Activated CD4-positive, alpha-beta T cell treated with anti-CD3 and anti-CD28 coated beads, Interleukin-2, amount 10 ng/mL, durations not matched to agents 7 days and 5 days (primary cell): Measurements from ENCODE around the gene LMX1B. TPM values are rescaled to one million over a fixed set of nuclear protein-coding genes. Genes with fewer than 3 reads are reported as not detected.

ENCODE experiments used
- CTCF ChIA-PET: fragments of 350-600 bp; sonication (Branson Sonifier 250); formaldehyde crosslinking; loops from one replicate; lab custom pipeline; 2021; ENCODE audit warnings: antibody characterized with exemption; lab: Charles Lee
- POLR2A ChIA-PET: fragments of 350-600 bp; sonication (Branson Sonifier 250); formaldehyde crosslinking; loops from one replicate; lab custom pipeline; 2021; ENCODE audit warnings: antibody characterized with exemption; lab: Charles Lee
- DNase-seq: peaks from one replicate; pipeline ENCODE4 v3.0.0-alpha.2; 2020
- H3K27ac Mint-ChIP-seq: one replicate; pipeline ENCODE4 v1.8.0; 2021; ENCODE audit warnings: mild to moderate bottlenecking, moderate library complexity, mixed read lengths
- H3K27me3 Mint-ChIP-seq: one replicate; pipeline ENCODE4 v1.8.0; 2021; ENCODE audit warnings: mixed read lengths
- H3K36me3 Mint-ChIP-seq: one replicate; pipeline ENCODE4 v1.8.0; 2021; ENCODE audit warnings: low read depth, mixed read lengths
- H3K4me1 Mint-ChIP-seq: one replicate; pipeline ENCODE4 v1.8.0; 2021; ENCODE audit warnings: mixed read lengths
- H3K4me3 Mint-ChIP-seq: one replicate; pipeline ENCODE4 v1.8.0; 2021; ENCODE audit warnings: mild to moderate bottlenecking, moderate library complexity, mixed read lengths
- H3K9me3 Mint-ChIP-seq: one replicate; pipeline ENCODE4 v1.8.0; 2021; ENCODE audit warnings: mixed read lengths
- total RNA-seq, 2 experiments: library from RNA; stranded (reverse); gene quantifications; one replicate each; pipeline ENCODE4 v1.2.3, GENCODE V29; 2021

Gene LMX1B
- total RNA-seq, 2 experiments from 2014 or later = not detected

GRCh38 chr9:126666155-126666803, 52.6 kb downstream of the LMX1B start:
- H3K36me3 Mint-ChIP-seq = no peaks in the 10 kb centered on the region
- H3K27me3 Mint-ChIP-seq = peaks cover 17% of the 10 kb centered on the region
- CTCF ChIA-PET = interaction anchor here (1.1 kb wide), 2 partner anchors 10 to 12 kb away, joined by 3 to 7 read pairs; no protein-coding TSS in a partner anchor
- H3K4me3 Mint-ChIP-seq = no peak overlapping the region
- POLR2A ChIA-PET = no interaction called here
- no peak overlapping the region for H3K27ac Mint-ChIP-seq
- no peak for DNase-seq
- H3K9me3 Mint-ChIP-seq = no peaks in the 10 kb centered on the region
- no peaks in the 10 kb centered on the region for H3K4me1 Mint-ChIP-seq

GRCh38 chr9:126667190-126668055, 53.7 kb downstream of the LMX1B start:
- H3K4me1 Mint-ChIP-seq = no peaks in the 10 kb centered on the region
- ChIA-PET CTCF (interaction anchor here (1.7 kb wide), 1 partner anchor 40 kb away, joined by 3 read pairs; no protein-coding TSS in a partner anchor), POLR2A (no interaction called here)
- H3K36me3 Mint-ChIP-seq = no peaks in the 10 kb centered on the region
- H3K4me3 Mint-ChIP-seq = no peak overlapping the region
- no peak for DNase-seq
- peaks cover 20% of the 10 kb centered on the region for H3K27me3 Mint-ChIP-seq
- no peaks in the 10 kb centered on the region for H3K9me3 Mint-ChIP-seq
- no peak overlapping the region for H3K27ac Mint-ChIP-seq

GRCh38 chr9:126668058-126668457, 54.3 kb downstream of the LMX1B start:
- H3K9me3 Mint-ChIP-seq = no peaks in the 10 kb centered on the region
- H3K36me3 Mint-ChIP-seq = no peaks in the 10 kb centered on the region
- no peak overlapping the region for H3K27ac Mint-ChIP-seq
- ChIA-PET CTCF (interaction anchor here (1.7 kb wide), 1 partner anchor 39 kb away, joined by 3 read pairs; no protein-coding TSS in a partner anchor), POLR2A (no interaction called here)
- no peak overlapping the region for H3K4me3 Mint-ChIP-seq
- no peaks in the 10 kb centered on the region for H3K4me1 Mint-ChIP-seq
- no peak for DNase-seq
- peaks cover 23% of the 10 kb centered on the region for H3K27me3 Mint-ChIP-seq

- ChIA-PET CTCF (no interaction called here), POLR2A (no interaction called here)
- Mint-ChIP-seq H3K27ac (no peak overlapping the region), H3K4me3 (no peak overlapping the region), H3K27me3 (peaks cover 30% of the 10 kb centered on the region), H3K4me1 (no peaks in the 10 kb centered on the region), H3K9me3 (no peaks in the 10 kb centered on the region), H3K36me3 (no peaks in the 10 kb centered on the region)
- DNase-seq = no peak
These were observed 55.4 kb downstream of the LMX1B start for GRCh38 chr9:126669108-126669507.

- H3K27me3 Mint-ChIP-seq = peaks cover 34% of the 10 kb centered on the region
- no peaks in the 10 kb centered on the region for H3K4me1 Mint-ChIP-seq
- CTCF ChIA-PET = interaction anchor here (0.6 kb wide), 1 partner anchor 64 kb away, joined by 3 read pairs; no protein-coding TSS in a partner anchor
- POLR2A ChIA-PET = no interaction called here
- H3K9me3 Mint-ChIP-seq = no peaks in the 10 kb centered on the region
- no peak overlapping the region for H3K27ac Mint-ChIP-seq
- no peaks in the 10 kb centered on the region for H3K36me3 Mint-ChIP-seq
- no peak overlapping the region for H3K4me3 Mint-ChIP-seq
- no peak for DNase-seq
These were observed 56.5 kb downstream of the LMX1B start for GRCh38 chr9:126670270-126670669.

- POLR2A ChIA-PET = no interaction called here
- no peak for DNase-seq
- CTCF ChIA-PET = interaction anchor here (0.6 to 1.4 kb wide), 3 partner anchors 18 to 896 kb away, joined by 3 to 4 read pairs (median 4); no protein-coding TSS in a partner anchor
- no peaks in the 10 kb centered on the region for H3K36me3 Mint-ChIP-seq
- peaks cover 34% of the 10 kb centered on the region for H3K27me3 Mint-ChIP-seq
- H3K4me3 Mint-ChIP-seq = no peak overlapping the region
- H3K4me1 Mint-ChIP-seq = peaks cover 3% of the 10 kb centered on the region
- H3K9me3 Mint-ChIP-seq = no peaks in the 10 kb centered on the region
- no peak overlapping the region for H3K27ac Mint-ChIP-seq
These were observed 57.7 kb downstream of the LMX1B start for GRCh38 chr9:126671381-126671831.

GRCh38 chr9:126671983-126672382, 58.3 kb downstream of the LMX1B start:
- DNase-seq = no peak
- Mint-ChIP-seq H3K4me3 (no peak overlapping the region), H3K27ac (no peak overlapping the region), H3K36me3 (no peaks in the 10 kb centered on the region), H3K4me1 (peaks cover 3% of the 10 kb centered on the region), H3K27me3 (peaks cover 37% of the 10 kb centered on the region), H3K9me3 (no peaks in the 10 kb centered on the region)
- ChIA-PET POLR2A (no interaction called here), CTCF (interaction anchor here (1.4 kb wide), 1 partner anchor 18 kb away, joined by 4 read pairs; no protein-coding TSS in a partner anchor)

GRCh38 chr9:126672634-126673284, 59.0 kb downstream of the LMX1B start:
- no peak for DNase-seq
- peaks cover 3% of the 10 kb centered on the region for H3K4me1 Mint-ChIP-seq
- peaks cover 45% of the 10 kb centered on the region for H3K27me3 Mint-ChIP-seq
- H3K27ac Mint-ChIP-seq = no peak overlapping the region
- no peak overlapping the region for H3K4me3 Mint-ChIP-seq
- H3K36me3 Mint-ChIP-seq = no peaks in the 10 kb centered on the region
- H3K9me3 Mint-ChIP-seq = no peaks in the 10 kb centered on the region
- POLR2A ChIA-PET = no interaction called here
- CTCF ChIA-PET = interaction anchor here (1.4 kb wide), 1 partner anchor 17 kb away, joined by 4 read pairs; no protein-coding TSS in a partner anchor

- peaks cover 53% of the 10 kb centered on the region for H3K27me3 Mint-ChIP-seq
- H3K27ac Mint-ChIP-seq = no peak overlapping the region
- ChIA-PET POLR2A (no interaction called here), CTCF (interaction anchor here (1.4 kb wide), 1 partner anchor 18 kb away, joined by 3 read pairs; no protein-coding TSS in a partner anchor)
- no peak overlapping the region for H3K4me3 Mint-ChIP-seq
- H3K36me3 Mint-ChIP-seq = no peaks in the 10 kb centered on the region
- H3K4me1 Mint-ChIP-seq = peaks cover 3% of the 10 kb centered on the region
- no peaks in the 10 kb centered on the region for H3K9me3 Mint-ChIP-seq
- DNase-seq = no peak
These were observed 60.1 kb downstream of the LMX1B start for GRCh38 chr9:126673689-126674364.

GRCh38 chr9:126674365-126675146, 60.8 kb downstream of the LMX1B start:
- H3K4me3 Mint-ChIP-seq = no peak overlapping the region
- peaks cover 61% of the 10 kb centered on the region for H3K27me3 Mint-ChIP-seq
- H3K9me3 Mint-ChIP-seq = no peaks in the 10 kb centered on the region
- CTCF ChIA-PET = interaction anchor here (1.4 kb wide), 1 partner anchor 18 kb away, joined by 3 read pairs; no protein-coding TSS in a partner anchor
- no peak overlapping the region for H3K27ac Mint-ChIP-seq
- H3K4me1 Mint-ChIP-seq = peaks cover 3% of the 10 kb centered on the region
- H3K36me3 Mint-ChIP-seq = no peaks in the 10 kb centered on the region
- DNase-seq = no peak
- POLR2A ChIA-PET = no interaction called here

- Mint-ChIP-seq H3K27ac (no peak overlapping the region), H3K9me3 (no peaks in the 10 kb centered on the region), H3K36me3 (no peaks in the 10 kb centered on the region), H3K27me3 (peaks cover 65% of the 10 kb centered on the region), H3K4me3 (no peak overlapping the region), H3K4me1 (peaks cover 3% of the 10 kb centered on the region)
- ChIA-PET CTCF (no interaction called here), POLR2A (interaction anchor here (0.7 kb wide), 1 partner anchor 11 kb away, joined by 8 read pairs; no protein-coding TSS in a partner anchor)
- DNase-seq = no peak
These were observed 61.4 kb downstream of the LMX1B start for GRCh38 chr9:126675147-126675467.
